D341Med (cell line): ENCODE measurements around the gene ITPR3.

Experiments used
- DNase-seq: peaks from one replicate; pipeline ENCODE4 v3.0.0; 2012; ENCODE audit warnings: low spot score

The ITPR3 gene

DNA sequence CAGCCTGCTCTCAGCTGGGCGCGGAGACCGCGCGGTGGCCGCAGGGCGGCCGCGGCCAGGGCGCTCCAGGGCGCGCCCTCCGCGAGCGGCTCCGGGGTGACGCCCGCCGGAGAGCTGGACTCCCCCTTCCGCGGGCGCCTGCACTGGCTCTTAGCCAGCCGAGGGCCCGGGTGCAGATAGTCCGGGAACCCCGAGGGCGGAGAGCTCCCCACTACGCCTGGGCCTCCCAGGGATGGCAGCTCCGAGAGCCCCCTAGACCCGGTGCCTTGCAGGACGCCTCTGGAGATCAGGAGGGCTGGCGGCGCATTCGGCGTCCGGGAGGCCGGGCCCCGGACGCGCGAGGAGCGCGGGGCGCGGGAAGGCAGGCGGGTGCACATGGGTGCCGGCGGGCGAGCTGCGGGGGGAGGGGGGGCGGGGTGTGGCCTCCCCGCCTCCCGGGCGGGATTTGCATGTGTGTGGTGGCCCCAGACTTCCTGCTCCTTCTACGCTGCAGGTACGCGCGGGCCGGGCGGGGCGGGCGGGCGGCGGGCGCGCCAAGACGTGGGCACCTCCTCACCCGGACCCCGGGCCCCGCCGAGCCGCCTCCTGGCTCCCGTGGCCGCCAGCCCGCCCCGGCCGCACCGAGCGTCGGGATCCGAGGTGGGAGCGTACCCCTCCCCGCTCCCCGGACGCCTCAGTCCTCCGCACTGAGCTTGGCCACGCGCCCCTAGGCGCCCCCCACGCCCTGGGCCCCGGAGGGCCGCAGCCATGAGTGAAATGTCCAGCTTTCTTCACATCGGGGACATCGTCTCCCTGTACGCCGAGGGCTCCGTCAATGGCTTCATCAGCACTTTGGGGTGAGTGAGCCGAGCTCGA lies at the start of gene ITPR3:
Gene ITPR3 (plus strand): TSS at position 467 of the 855 bp plus-strand sequence. CDS start 281 bp downstream, at position 748.
- DNase-seq: peak; percentile 80

DNA sequence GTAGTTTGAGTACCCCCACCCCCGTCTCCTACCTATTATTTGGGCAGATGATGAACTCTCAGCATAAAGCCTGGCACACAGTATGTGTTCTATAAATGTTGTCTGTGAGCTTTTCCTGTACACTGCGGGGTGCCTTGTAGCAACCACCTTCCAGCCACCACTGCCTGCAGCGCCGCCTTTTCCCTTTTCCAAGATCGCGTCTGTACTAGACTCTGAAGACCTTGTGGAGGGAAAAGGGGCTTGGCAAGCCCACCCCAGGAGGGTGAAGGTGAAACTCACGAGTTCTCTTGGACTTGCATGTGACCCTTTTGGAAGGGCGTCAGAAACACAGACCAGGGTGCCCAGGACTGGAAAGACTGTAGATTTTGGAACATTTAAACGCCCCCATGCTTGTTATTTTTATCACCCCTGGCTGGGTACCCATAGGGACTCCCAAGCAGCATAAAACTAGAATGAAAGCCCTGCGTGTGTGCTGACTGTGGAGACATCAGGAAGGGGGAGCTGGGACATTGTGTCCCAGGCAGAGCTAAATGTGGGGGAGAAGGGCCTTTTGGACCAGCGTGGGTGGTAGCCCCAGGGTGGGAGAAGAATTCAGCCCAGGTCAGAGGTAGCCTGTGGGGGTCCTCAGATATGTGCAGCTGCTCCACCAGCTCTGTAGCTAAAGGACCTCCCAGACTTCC lies 49.3 kb upstream of the ITPR3 start:
- DNase-seq: no peak

DNA sequence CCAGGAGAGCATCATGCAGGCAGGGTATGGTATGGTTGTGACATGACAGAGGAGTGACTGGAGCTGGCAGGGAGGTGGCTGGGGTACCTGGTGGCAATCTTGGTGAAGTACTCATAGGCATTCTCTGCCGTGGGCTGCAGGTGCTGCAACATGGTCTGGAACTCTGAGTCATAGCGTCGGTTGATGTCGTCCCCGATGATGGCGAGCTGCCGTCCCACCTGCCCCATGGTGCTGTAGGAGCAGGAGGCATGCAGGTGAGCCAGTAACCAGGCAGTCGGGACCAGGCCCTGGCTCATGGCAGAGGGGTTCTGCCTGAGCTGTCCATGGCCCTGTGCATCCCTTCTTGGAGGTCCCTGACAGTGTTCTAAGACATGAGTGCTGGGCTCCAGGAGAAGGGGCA lies 45.9 kb upstream of the ITPR3 start:
- DNase-seq: no peak

DNA sequence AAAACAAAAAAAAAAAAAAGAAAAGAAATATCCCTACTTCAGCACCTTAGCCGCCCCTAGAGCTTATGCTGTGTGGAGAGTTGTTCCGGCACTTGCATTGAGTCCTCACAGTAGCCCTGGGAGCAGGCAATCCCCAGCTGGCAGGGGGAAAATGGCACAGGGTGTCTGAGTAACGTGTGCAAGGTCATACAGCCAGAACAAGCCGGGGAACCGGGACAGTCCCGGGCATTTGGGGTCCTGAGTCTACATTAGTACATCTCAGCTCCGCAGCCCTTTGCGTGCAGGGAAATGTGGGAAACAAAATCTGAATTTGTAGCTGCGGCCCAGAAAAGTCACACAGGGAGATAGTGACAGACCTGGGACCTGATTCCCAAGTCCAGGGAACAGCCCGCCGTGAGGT lies 44.5 kb upstream of the ITPR3 start:
- DNase-seq: no peak

DNA sequence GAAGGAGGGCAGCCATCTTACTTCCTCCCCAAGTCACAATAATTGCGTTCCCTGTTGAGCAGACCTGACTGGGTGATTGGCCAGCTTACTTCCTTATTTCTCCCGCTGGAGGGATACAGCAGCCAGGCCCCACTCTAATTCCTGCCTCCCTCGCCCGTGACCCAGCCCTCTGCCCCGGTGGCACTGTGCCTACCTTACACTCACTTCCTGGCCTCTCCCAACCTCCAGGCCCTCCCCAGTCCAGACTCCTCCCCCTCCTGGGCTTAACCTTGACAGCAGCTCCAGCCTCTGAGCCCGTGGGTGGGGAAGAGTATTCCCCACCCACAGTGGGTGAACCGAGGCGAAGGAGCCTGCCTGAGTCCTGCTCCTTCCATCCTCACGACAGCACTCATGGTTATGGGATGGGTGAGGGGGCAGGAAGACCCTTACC lies 44.0 kb upstream of the ITPR3 start:
- DNase-seq: no peak

DNA sequence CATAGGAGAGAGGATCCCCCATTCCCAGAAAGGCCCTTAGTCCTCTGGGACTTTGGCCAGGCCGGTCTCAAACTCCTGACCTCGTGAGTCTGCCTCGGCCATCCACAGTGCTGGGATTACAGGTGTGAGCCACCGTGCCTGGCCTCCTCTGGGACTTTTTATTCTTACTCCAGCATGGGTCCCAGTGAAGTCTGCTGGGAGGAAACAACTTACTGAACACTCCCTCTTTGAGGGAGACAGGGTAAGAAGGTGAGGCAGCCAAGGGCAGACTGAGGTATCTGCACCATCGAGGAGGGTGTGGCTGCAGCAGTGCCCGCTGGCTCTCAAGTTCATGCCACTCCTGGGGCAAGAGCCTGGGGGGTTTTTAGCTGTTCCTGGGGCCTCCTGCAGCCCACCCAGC lies 43.4 kb upstream of the ITPR3 start:
- DNase-seq: no peak

DNA sequence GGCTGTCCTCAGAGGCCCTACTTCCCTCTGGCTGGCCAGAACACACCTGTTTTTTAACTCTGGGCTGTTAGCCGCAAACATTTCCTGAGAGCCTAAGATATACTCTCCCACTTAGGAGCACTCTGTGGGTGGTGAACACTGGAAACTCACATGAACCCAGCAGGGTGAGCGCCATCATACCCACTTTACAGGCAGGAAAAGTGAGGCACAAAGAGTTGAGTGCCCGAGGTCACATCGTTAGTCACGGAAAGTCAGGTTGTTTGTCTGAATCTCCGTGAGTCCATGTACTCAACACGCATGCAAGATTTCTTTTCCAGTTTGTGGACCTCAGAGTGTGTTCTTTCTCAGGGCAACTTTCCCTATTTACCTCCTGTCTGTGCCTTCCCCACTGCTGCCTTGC lies 43.0 kb upstream of the ITPR3 start:
- no peak for DNase-seq

DNA sequence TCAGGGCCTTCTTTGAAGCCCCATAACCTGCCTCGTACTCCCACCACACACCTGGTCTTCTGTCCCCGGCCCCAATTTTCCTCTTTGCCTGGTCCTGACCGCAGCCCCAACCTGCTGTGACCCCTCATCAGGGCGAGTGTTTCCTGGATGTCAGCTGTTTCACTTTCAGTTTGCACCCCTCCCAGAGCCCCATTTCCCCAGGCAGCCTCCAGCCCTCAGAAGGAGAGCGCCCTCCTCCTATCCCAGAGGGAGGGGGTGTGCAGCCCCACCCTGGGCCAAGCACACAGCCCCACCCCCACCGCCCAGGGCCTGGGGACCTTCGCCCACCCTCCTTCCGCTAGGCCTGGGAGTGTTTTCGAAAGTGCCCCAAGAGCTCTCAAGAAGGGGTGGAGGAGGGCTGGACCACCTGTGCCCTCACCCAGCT lies 42.5 kb upstream of the ITPR3 start:
- no peak for DNase-seq

DNA sequence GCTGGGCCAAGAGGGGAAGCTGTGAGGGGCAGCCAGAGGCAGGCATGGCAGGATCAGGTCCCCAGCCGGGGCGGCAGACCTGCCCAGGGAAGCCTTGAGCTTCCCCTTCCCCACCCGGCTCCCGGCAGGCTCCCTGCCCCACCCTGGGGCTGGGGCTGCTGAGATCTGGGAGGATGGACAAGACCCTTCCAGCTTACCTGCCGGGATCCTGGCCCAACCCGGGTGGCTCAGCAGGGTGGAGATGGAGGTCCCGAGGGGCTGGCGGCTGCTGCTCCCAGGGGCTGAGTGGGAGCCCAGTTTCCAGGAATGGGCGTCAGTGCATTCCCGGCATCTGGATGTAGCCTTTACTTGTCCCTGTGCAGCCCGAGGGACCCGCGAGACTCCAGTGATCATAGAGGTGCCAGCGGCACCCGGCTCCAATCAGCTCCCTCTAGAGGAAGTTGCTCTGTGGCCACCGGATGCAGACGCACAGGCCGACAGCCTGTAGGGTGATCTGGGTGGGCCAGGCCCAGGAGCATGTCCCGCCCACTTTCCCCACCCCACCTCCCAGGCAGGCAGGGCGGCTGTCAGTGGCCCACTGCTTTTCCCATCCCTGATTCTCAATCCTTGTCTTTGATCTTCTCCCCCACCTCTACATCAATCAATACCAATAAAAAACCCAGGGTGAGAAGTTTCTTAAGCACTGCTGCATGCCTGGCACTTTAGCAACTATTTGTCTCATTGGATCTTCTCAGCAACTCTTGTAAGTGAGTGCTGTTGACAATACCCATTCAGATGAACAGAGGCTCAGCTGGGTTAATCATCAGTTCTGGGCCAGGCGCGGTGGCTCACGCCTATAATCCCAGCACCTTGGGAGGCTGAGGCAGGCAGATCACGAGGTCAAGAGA lies 41.1 kb upstream of the ITPR3 start, which contains the start of gene BAK1:
Gene BAK1 (minus strand): TSS at position 449 of the 887 bp plus-strand sequence. CDS start 2,672 bp downstream, outside the sequence.
- DNase-seq: peak; percentile 96

DNA sequence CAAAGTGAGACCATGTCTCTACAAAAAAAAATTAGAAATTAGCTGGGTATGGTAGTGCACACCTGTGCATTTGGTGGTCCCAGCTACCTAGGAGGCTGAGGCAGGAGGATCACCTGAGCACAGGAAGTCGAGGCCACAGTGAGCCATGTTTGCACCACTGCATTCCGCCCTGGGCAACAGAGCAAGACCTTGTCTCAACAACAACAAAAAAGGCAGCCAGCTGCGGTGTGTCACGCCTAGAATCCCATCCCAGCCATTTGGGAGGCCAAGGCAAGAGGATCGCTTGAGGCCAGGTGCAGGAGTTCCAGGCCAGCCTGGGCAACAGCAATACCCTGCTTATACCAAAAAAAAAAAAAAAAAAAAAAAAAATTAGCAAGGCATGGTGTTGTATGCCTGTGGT lies 39.9 kb upstream of the ITPR3 start:
- no peak for DNase-seq

DNA sequence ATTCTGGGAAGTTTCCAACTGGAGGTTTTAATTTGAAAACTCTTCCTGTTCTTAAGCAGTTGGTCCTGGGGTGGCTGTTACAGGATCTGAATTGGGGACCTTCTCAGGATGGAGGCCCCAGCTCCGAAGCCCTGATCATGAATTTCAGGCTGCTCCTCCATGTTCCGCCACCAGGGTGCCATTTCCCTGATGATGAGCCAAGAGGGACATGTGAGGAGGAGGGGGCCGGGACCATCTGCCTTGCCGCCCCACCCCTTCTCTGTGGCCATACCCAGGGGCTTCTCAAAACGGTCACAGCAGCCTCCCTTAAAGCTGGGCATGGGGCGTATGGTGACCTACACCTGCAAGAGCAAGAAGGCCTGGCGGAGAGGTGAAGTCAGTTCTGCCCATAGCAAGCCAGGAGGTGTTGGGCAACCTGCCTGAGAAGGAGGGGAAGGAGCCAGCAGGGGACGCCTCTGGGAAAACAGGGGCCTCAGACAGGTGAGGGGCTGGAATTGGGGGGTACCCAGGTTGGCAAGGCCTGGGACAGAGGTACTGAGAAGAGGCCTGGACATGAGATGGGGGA lies 37.4 kb upstream of the ITPR3 start:
- peak; percentile 70 for DNase-seq

DNA sequence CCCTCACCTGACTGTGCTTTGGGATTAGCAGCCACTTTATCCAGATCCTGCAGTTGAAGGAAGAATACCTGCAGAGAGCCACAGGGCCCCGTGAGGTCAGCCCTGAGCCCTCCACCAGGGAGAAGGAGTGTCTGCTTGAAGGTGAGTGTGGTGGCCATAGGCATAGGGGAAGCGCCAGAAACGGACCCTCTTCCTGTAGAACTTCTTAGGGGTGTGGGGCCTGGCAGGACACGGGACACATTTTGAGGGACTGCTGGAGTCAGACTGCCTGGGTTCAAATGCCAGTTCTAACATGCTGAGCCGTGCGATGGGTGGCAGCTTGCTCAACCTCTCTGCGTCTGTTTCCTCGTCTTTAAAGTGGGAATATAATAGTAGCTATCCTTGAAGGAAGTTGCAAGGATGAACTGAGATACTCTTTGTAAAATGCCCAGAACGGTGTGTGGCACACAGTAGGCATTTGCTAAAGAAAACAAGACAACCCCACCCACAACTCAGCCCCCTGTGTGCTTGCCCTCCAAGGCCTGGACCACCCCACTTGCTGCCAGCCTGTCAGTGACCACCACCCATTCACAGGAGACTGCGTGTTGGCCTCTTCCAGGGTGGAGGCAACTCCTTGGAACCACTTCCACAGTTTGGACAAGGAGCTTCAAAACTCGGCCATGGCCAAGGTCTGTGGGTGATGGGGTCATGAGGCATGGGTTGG lies 36.3 kb upstream of the ITPR3 start:
- no peak for DNase-seq

DNA sequence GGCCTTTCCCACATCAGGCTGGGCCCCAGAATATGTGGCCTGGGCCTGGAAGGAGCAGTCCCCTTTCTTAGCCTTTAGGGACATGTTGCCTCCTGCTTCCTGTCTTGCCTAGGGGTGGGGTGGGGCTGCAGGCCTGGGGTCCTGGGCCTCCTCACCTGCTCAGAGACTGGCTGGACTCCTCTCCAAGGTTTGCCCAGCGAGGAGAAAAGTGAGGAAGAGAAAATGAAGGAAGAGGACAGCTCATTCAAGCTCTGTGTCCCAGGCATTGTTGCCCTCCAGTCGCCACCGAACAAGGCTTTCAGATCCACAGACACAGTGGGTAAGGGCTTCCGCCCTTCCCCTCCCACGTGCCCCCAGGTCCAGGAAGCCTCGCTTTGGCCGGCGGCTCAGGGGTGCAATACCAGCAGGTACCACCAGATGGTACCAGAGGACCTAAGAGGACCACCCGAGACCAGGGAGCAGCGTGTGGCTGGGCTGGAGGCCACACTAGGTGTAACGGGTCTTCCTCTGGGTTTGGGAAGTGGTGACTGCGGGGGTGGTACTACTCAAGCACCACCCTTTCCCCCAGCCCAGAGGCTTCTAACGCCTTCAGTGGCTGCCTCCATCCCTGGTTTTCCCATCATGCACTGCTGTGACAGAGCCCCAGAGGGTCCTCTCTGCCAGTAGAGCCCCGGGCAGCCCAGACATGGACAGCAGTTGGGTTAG lies 35.6 kb upstream of the ITPR3 start:
- peak; percentile 85 for DNase-seq

DNA sequence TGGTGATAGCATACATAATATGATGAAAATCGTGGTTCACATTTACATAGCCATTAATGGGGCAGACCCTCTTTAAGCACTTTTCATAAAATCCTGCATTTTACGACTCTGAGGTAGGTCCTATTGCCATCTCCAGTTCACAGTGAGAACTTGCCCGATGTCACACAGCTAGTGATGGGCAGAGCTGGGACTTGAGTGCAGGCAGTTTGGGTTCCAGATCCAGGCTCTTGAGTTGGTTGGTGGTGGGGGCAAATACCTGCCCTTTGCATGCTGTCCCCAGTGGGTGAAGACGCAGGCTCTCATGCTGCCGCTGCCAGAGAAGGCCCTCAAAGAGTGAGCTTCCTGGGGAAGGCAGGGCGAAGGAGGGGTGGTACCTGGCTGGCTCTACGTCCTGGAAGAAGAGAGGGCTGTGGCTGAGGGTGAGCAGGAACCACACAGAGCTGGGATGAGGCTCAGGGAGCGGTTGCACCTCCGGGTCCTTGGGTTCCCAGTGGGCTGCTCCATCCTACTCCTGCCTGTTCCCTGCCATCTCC lies 34.9 kb upstream of the ITPR3 start:
- DNase-seq: no peak

DNA sequence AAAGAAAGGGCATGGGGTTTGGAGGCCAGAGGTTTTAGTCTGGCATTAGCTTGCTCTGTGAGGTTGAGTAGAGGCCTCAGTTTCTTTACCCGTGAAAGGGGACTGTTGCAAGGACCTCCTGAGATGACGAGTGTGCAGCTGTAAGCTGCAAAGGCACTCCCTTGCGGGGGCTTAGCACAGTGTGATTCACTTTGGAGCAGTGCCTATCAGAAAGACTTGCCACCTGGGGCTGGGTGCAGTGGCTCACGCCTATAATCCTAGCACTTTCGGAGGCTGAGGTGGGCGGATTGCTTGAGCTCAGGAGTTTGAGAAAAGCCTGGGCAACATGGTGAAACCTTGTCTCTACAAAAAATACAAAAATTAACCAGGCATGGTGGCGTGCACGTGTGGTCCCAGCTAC lies 33.6 kb upstream of the ITPR3 start:
- no peak for DNase-seq

DNA sequence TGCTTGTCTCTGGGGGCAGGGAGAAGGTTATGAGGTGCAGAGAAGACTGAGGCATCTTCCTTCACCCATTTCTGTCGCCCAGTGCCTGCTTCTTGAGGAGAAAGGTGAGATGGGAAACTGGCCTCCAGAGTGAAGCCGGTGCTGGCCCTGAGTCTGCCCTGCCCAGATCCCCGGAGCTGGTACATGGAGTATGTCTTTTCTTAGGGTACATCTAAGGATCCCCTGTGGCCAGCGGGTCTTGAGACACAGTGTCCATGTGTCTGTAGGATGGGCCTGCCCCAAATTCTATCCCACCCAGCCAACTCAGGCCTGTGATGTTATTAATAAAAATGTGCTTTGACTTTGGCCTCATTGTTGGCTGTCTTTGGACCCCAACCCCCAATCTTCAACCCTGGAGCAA lies 32.2 kb upstream of the ITPR3 start:
- DNase-seq: no peak

DNA sequence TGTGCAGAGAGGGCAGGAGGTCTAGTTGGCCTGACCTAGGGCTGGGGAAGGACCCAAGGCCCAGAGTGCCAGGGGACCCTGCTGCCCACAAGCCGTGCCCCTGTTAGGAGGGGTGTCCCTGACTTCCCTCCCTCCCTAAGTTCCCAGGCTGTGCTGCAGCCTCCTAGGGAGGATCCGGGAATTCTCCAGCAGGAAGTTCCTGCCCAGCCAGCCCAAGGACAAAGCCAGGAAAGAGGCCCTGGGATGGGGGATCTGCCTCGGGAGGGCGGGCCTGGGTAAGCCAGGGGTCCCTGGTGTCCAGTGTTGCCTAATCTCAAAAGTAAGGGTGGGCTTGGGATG lies 31.8 kb upstream of the ITPR3 start:
- DNase-seq: no peak

DNA sequence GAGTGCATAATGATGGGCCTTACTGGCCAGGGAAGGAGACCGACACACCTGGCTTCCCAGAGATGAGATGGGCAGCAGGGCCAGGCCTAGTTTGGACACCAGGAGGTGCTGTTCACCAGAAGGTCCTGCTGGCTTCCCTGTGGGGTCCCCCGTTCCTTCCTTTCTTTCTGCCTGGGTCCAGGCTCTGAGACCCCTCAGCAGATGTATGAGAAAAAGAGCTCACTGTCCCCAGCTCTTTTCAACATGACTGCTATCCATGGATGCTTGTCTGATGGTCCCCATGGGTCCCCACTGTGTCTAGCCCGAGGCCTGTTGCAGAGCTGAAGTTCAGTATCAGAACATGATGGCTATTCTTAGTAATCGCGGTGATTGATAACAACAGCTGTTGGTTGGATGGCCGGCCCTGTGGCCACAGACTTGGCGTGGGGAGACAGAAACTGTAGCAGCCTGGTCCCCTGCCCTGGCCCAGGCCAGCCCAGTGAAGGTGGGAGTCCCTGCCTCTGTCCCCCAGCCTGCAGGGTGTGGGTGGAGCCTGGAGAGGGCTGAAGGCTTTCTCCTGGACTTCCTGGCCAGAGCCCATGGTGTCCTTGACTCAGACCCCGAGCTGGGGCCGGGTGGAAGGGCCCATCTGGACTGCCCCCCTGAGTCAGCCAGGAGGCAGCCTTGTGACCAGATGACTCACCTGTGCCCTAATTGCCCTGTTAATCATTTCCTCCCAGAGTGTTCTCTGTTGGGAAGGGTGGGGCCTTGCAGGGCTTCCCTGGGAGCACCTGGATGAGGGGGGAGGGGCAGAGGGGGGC lies 31.2 kb upstream of the ITPR3 start:
- peak; percentile 80 for DNase-seq

DNA sequence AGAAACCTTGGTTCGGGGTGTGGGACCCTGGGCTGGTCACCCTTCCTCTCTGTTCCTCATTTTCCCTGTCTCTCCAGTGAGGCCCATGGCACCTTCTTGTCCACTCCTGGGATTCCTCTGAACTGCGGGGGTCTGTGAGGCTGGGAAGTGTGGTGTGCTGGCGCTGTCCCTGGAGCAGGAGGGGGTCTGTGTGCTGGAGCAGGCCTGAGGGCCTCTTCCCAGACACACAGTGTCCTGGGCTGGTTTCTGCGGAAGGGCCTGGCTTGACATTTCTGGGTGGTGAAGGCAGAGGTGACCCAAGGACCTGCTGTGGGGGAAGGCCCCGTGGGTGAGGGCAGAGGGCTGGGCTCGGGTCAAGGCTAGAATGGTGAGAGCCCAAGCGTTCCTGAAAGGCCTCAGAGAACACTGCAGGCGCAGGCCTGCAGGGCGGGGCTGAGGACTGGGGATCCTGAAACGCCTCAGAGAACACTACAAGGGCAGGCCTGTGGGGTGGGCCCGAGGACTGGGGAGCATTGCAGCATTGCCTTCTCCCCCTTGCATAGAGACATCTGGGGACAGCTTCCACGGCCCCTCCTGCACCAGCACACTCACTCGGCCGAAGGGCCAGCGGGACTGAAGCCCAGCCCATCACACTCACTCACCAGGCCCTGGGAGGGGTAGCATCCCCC lies 30.5 kb upstream of the ITPR3 start:
- no peak for DNase-seq
